Right forelimb (tissue), 1 donor: ENCODE results near the gene GEMIN4.
A peak's percentile ranks its signal among the peaks of the same experiment; 100 is the strongest.
"Not testable (repeated sequence)": the region's sequence is repeated elsewhere in the genome, so short reads cannot be mapped to it uniquely, and the experiment has no call there.

Source experiments
- DNase-seq: peaks from one replicate; pipeline ENCODE4 v3.0.0-alpha.2; 2018

Gene GEMIN4

DNA sequence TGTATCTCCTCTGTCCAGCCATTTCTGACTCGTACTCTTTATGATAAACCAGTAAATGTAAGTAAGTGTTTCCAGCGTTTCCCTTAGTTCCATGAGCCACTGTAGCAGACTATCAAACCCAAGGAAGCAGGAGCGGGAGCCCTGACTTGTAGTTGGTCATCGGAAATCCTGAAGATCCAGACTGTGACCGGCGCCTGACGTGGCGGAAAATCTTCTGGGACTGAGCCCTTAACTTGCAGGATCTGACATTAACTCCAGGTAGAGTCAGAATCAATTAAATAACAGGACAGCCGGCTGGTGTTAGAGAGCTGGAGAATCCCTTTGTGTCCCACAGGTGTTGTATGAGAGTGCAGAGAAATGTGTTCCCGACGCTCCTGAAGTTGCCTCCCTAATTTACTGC lies 26.0 kb upstream of the GEMIN4 start:
- DNase-seq = no peak

DNA sequence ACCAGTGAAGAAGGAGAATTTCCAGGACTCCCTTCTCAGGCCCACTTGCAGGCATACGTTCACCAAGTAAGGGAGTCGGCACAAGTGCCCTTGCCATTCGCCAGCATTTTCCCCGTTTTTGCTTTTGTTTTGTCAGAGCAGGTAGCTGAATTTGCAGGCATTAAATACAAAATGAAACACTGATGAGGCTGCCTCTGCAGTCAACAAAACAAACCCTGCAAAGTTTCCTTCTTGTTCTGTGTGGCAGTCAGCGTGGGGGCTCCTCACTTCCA lies 22.2 kb upstream of the GEMIN4 start:
- DNase-seq = no peak

DNA sequence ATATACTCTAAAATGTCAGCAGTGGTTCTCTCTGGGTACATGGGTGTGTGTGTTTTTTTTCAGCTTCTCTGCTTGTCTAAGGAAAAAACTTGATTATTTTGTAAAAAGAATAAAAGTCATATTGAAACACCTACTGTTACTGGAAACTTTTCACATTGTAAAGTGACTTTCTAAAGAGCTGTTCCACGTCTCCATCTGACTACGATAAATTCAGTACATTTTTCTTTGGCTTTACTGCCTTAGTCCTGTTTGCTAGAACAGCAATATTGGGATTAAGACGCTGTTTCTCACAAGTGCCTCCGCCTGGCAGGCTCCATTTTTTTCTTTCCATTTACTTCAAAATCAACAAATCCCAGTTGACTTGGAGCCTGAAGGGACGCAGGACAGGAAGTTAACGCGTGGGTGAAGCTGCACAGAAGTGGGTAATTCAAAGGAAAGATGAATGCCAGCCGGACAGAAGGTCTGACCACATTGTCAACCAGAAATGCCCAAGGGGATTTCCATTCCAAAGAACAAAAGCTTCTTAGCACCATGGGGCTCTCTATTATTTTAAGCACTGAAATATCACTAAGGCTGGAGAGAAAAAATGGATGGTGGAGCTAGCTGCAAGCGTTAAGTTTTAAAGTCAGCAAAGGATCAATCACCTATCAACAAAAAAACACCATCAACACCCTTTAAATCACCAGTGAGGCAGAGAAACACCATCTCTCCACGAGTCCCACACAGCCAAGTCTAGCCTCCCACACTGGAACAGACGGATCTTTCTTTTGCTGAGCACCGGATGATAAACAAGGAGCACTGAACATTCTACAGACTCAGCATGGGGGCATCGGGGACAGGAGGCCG lies 21.6 kb upstream of the GEMIN4 start:
- no peak for DNase-seq

DNA sequence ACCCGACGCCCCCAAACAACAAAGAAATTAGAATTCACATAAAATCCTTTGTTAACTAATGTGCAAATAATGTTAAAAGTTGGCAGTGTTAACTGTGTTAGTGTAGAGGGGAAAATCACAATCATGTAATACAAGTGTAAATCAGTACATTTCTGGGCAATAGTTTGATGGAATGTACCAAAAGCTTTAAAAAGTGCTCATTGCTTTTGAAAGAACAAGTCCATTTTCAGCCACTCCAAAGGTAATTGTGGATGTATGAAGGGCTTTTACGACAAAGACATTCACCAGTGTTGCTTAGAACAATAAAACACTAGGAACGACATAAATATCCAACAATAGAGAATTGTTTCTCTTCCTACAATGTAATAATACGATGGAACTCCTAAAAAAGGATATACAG lies 21.0 kb upstream of the GEMIN4 start:
- no peak for DNase-seq

DNA sequence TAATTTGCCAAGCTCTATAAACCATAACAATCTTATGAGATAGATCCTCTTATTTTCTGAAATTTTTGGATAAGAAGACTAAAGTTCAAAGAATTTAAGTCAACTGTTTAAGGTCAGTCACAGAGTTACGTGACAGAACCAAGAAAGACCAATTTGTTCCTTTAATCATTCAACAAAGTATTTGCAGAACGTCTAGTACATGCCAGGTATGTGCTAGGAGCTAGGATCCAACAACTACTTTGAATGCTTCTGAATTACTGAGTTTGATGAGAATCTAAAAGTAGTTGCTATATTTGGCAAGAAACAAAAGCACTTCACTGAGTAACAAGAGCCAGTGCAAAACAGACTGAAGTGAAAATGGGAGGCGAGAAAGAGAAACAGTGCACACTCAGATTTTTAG lies 15.0 kb upstream of the GEMIN4 start:
- no peak for DNase-seq

DNA sequence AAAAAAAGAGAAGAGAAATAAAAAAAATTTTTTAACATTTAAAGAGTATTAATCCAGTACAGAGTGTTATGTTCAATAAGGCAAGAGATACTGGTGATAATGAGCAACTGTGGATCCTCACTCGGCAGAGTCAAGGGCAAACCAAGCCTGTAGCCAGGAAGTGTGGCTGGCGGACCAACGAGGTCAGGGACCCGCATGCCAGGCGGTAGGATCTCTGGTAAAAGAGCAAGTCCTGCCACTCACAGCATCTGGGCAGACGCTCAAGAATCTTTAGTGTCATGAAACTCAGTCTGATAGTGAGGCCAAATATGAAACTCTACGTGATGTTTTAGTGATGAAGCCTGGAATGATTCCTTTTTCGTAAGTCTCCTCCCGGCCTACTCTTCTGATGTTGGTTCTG lies 8.3 kb upstream of the GEMIN4 start:
- no peak for DNase-seq

DNA sequence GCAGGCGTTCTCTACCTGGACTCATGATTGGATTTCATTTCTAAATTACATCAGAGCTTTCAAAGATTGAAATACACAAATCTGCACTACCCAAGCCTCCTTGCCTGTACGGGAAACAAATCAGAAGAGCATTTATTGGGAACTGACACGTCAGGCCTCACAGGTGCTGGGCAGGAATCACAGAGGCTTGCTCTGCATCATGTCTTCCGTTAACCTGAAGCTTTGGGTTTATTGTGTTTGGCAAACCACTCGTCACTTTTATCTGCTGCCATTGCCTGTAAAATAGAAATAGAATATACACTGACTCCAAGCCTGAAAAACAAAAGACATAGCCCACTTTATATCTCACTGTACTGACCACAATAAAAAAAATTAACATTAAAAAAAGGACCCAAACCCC lies 7.9 kb upstream of the GEMIN4 start:
- DNase-seq = no peak

DNA sequence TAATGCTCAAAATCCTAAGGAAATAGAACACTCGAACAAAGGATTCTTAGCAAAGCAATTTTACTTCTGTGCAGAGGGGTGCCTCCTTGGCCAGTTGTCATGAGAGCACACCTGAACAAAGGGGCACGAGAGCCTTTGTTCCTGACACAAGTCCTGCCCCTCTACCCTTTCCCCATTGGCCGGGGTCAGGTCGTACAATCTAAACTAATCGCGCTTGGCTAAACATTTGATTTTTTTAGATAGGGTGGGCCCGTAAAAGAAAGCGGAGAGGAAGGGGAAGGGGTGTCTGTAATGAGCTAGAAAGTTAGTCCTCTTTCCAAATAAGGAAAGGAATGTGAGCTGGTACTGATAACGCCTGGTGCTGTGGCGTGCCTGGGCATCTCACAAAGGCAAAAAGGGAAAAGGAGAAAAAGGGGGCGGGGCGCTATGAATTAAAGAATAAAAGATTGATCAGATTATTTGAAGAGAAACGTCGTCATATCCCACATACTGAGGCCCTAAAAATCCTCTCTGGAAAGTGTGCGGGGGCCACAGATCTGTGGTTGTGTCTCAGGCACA lies 4.0 kb upstream of the GEMIN4 start:
- DNase-seq = not testable (repeated sequence)

DNA sequence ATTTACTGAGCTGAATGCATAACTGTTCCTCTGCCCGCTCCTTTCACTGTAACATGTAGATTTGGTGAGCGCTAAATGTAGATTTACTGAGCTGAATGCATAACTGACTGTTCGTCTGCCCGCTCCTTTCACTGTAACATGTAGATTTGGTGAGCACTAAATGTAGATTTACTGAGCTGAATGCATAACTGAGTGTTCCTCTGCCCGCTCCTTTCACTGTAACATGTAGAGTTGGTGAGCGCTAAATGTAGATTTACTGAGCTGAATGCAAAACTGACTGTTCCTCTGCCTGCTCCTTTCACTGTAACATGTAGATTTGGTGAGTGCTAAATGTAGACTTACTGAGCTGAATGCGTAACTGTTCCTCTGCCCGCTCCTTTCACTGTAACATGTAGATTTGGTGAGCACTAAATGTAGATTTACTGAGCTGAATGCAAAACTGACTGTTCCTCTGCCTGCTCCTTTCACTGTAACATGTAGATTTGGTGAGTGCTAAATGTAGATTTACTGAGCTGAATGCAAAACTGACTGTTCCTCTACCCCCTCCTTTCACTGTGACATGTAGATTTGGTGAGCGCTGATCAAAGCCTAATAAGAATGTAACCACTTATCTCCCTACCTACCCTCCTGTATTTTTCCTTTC lies 3.4 kb upstream of the GEMIN4 start:
- DNase-seq = not testable (repeated sequence)

DNA sequence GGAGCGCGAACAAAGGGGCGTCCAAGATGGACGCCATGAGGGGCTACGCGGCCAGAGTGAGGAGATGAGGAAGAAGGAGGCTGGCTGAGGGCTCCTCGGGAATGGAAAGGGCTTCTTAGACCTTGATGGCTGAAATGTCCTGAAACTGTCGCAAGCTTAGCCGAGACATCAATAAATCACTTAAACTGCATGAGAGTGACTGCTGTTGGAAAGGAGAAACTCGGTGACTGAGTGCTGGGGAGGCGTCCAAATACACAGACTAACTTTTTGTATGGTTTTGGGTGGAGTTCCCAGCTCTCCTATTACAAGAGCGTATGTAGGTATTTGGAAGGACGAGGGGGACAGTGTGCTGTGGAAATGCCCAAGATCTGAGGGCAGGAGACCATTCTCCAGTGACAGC lies 1.4 kb upstream of the GEMIN4 start:
- no peak for DNase-seq

DNA sequence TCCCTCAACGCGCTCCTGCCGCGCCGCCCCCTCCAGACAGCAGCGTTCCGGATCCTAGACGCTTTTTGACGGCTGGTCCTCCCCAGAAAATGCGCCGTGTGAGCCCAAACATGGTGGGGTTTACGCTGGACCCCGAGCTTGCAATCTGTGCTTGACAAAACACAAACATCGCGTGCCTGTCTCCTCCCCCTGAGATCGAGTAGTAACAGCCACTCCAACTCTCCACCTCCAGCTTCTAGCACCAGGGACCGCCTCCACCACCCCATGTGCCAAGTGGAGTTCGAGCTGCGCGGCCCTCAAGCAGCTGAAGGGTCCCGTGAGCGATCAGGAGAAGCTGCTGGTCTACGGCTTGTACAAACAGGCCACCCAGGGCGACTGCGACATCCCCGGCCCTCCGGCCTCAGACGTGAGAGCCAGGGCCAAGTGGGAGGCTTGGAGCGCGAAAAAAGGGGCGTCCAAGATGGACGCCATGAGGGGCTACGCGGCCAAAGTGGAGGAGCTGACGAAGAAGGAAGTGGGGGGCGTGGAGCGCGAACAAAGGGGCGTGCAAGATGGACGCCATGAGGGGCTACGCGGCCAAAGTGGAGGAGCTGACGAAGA lies 656 bp upstream of the GEMIN4 start:
- DNase-seq = peak; percentile 82

DNA sequence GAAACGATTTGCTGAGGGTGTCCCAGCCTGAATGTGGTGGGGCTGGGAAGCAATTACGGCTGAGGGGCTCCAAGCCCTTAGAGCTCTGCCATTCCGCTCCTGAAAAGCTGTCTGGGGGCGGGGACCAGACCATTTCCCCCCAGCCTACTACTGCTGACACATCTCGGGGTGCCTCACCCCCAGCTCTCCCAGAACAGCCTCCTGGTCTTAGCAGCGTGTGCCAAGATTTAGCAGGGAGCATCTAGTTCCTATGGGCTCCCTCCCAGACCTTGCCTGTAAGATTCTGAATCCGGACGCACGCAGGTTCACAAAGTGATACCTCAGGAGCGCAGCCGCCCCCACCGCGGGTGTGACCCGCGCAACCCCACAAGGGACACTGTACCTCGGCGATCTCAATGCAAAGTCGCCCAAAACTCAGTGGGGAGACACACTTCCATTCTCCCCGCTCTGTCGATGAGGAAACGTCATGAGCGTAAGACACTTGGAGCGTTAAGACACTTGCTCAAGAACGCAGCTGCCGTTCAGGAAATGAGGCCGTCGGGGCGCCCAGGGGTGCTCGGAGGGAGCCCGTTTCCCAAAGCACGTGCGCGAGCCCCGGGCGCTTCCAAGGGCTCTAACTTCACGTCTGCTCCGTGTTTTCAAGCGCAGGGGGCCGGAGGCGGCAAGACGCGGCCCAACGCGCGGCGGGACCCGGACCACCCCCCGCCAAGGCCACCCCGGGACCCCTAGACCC lies 629 bp downstream of the GEMIN4 start:
- no peak for DNase-seq

DNA sequence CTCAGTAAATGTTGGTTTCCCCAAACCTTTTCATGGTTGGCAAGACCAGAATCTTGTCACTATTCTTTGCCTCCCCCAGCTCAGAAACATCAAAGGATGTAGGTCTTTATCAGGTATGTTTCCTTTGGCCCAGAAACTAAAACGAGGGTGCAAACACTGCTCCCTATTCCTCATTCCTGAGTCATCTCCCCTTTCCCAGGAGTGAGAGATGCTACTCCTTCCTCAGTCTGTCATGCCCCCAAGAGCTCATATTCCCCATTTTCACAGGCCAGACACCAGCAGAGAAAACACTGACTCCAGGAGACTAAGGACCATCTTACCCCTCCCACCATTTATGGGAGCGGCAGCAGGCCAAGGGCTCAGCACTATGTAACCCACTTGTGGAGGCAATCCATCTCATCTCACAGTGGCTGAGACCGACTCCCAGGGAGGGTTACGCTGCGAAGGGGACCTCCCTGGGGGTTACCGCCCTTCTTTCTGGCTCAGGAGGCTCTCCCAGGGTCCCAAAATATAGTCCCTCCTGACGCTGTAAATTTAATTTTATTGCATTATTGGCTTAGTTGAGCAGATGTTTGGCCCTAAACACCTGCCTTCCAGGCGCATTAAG lies 1.5 kb downstream of the GEMIN4 start:
- no peak for DNase-seq

DNA sequence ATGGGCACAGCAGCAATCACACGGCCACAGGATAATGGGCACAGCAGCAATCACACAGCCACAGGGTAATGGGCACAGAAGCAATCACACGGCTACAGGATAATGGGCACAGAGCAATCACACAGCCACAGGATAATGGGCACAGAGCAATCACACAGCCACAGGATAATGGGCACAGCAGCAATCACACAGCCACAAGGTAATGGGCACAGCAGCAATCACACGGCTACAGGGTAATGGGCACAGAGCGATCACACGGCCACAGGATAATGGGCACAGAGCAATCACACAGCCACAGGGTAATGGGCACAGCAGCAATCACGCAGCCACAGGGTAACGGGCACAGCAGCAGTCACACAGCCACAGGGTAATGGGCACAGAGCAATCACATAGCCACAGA lies 2.7 kb downstream of the GEMIN4 start:
- not testable (repeated sequence) for DNase-seq

DNA sequence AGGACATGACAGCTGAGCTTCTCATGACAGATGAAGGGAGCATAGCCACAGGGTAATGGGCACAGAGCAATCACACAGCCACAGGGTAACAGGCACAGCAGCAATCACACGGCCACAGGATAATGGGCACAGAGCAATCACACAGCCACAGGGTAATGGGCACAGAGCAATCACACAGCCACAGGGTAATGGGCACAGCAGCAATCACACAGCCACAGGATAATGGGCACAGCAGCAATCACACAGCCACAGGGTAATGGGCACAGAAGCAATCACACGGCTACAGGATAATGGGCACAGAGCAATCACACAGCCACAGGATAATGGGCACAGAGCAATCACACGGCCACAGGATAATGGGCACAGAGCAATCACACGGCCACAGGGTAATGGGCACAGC lies 3.5 kb downstream of the GEMIN4 start:
- DNase-seq = not testable (repeated sequence)

DNA sequence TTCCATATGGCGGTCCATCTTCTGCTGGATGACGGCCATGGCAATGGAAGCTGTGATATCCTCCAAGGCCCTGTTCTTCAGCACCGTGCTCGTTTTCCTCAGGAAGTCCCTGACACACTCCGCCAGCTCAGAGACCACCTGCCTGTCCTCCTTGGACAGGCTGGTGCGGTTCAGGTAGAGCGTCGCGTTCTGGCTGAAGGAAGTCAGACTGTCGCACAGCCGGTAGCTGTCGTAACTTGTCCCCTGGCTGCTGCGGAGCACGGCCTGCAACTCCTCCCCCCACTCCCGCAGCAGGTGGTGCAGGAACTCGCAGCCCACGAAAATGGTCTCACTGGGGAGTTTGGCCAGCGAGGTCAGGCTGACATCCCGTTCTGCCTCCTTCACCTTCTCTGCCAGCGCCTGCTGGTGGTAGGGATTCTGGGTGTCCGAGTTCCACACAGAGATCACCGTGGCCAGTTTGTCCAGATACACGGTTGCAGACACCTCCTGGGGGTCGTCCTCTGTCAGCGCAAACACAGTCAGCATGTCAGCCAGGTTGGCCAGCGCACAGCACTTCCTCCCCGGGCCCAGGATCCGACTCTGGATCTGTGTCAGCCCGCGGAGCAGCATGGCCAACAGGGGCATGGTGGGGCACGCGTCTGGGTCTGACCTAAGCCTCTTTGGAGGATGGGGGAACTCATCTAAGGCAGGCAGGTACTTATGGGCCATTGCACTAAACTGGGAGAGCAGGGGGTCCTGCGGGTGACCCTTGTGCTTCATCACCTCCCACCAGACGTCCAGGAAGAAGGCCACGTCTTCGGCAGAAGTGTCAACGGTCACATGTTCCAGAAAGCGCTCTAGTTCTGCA lies 5.1 kb downstream of the GEMIN4 start:
- no peak for DNase-seq

DNA sequence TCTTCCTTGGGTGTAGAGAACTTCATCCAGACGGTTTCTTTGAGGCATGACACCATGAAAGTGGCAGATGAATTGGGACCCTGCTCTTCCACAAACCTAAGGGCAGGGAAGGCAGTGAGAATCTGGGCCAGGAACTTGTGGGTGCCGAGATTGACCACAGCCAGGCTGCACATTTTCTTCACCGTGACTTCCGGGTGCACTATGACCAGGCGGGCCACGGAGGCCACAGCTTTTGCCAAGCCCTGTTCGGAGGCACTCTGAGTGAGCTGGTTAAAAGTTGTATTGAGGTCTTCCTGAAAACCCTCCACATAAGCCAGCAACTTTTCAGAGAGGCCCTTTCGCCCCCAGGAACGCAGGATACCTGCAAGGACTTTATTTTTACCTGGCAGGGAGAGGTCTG lies 5.9 kb downstream of the GEMIN4 start:
- DNase-seq = no peak

DNA sequence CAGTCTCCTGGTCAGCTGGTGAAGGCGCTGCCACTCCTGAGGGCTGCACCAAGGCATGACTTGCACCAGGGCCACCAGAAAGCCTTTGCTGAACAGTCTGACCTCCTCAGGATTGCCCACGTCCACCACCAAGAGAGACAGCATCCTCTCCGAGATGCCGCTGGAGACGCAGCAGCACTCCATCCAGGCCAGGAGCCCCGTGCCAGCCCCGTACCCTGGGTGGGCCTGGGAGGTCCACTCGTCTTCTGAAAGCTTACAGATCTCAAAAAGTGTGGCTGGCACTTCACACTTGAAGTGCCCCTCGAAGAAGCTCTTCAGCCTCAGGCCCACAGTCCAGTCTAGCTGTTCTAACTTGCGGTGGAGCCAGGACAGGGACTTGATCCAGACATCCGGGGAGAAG lies 6.7 kb downstream of the GEMIN4 start:
- DNase-seq = no peak

DNA sequence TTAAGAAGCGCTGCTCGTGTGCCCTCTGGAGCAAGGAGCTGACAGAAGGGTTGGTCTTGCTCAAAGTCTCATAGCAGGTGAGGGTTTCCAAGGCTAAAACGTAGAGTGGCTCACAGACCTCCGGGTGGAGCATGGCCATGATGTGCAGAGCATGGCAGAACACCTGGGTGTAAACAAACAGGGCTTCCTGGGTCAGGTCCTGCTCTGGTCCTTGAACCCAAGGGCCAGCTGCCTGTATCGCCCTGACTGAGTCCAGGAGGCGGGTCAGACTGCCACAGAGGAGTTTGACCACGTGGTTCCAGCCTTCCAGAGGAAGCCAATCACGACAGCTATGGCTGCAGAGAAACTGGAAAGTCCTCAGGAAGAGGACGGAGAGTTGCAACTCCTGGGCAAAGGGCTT lies 7.1 kb downstream of the GEMIN4 start:
- no peak for DNase-seq

DNA sequence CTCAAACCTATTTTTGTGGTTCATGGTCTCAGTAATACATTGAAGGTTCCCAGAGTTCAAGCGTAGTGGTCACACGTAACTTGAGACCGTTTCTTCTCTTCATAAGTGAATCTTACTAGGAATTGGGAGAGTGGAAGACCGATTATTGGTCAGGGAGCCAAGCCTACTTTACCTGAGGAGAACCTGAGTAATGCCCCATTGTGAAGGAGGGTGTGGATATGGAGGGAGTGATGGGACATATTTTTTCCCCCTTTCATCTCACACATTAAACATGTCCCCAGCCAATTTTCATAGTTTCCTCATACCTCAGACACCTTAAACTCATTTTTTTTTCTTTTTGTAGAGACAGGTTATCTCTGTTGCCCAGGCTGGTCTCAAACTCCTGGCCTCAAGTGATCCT lies 8.9 kb downstream of the GEMIN4 start:
- no peak for DNase-seq

DNA sequence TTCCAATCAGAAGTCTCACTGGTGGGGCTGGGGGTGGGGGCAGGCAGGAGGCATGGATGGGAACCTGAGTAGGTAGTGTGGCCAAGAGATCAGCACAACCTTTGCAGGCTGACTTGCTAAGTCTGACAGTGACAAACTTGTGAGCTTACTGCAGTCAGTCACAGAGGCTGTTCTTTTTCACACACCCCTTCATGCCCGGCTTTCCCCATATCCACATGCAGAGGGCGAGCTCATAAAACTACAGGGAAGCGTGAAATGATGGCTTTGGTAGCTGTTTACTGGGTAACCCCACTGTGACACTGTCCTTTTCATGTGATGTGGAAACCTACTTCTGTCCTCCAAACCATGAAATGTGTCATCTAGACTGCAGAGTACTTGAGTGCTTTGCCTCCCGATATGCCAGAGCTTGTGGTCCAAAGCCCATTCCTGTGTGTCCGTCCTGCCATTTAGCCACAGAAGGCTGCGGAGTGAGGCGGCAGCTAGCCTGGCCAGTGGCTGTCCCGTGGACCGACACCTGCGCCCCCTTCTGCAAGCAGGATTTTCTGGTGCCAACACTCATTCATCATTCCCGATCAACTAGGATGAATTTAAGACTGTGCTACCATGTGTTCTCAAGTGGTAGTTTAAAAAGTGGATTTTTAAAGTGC lies 9.8 kb downstream of the GEMIN4 start:
- no peak for DNase-seq
